Measurements from ENCODE around the gene LRRN4CL.
"Not testable (repeated sequence)": the region's sequence is repeated elsewhere in the genome, so short reads cannot be mapped to it uniquely, and the experiment has no call there.

The LRRN4CL gene

GRCh38 chr11:62677714-62678113 lies 11.6 kb downstream of the LRRN4CL start:
- Mint-ChIP-seq H3K4me1 (peaks cover 28 to 46% of the 10 kb centered on the region in 2 donors), H3K9me3 (no peaks in the 10 kb centered on the region), H3K27ac (peak overlapping the region; percentile 98)

GRCh38 chr11:62677156-62677555 lies 12.2 kb downstream of the LRRN4CL start:
- ATAC-seq (replicated peaks) (no peak), DNase-seq (no peak)
- peak overlapping the region; percentile 25 for H3K27ac Mint-ChIP-seq
- H3K27me3 Mint-ChIP-seq: no peaks in the 10 kb centered on the region
- peaks cover 29 to 51% of the 10 kb centered on the region in 2 donors for H3K4me1 Mint-ChIP-seq
- H3K4me3 Mint-ChIP-seq: peak overlapping the region; percentile 49 to 96
- H3K9me3 Mint-ChIP-seq: no peaks in the 10 kb centered on the region
- H3K36me3 Mint-ChIP-seq: peaks cover 26 to 36% of the 10 kb centered on the region in 2 donors

More at GRCh38 chr11:62677714-62678113, 11.6 kb downstream of the LRRN4CL start:
- ATAC-seq (replicated peaks): no peak
- DNase-seq: no peak
- no peaks in the 10 kb centered on the region for H3K27me3 Mint-ChIP-seq
- peaks cover 25 to 34% of the 10 kb centered on the region in 2 donors for H3K36me3 Mint-ChIP-seq
- H3K4me3 Mint-ChIP-seq: peak overlapping the region; percentile 90 to 96

- no peak for ATAC-seq (replicated peaks)
- Mint-ChIP-seq H3K4me1 (peaks cover 30 to 51% of the 10 kb centered on the region in 2 donors), H3K36me3 (peaks cover 28 to 40% of the 10 kb centered on the region in 2 donors), H3K27me3 (no peaks in the 10 kb centered on the region), H3K9me3 (no peaks in the 10 kb centered on the region), H3K4me3 (peak overlapping the region; percentile 49 to 96), H3K27ac (peak overlapping the region; percentile 25)
- no peak for DNase-seq
Measured at GRCh38 chr11:62676698-62677097, 12.6 kb downstream of the LRRN4CL start.

GRCh38 chr11:62675415-62675814 lies 13.9 kb downstream of the LRRN4CL start:
- ATAC-seq (replicated peaks); DNase-seq; H3K27me3 Mint-ChIP-seq; H3K4me3 Mint-ChIP-seq; H3K9me3 Mint-ChIP-seq: not testable (repeated sequence)
- Mint-ChIP-seq H3K36me3 (peaks cover 30 to 52% of the 10 kb centered on the region in 2 donors), H3K27ac (peak overlapping the region; percentile 39), H3K4me1 (peaks cover 26 to 51% of the 10 kb centered on the region in 2 donors)

- DNase-seq (no peak), ATAC-seq (replicated peaks) (no peak)
- no peaks in the 10 kb centered on the region for H3K9me3 Mint-ChIP-seq
- H3K36me3 Mint-ChIP-seq: peaks cover 33 to 55% of the 10 kb centered on the region in 2 donors
- H3K27ac Mint-ChIP-seq: peak overlapping the region; percentile 98
- H3K27me3 Mint-ChIP-seq: no peaks in the 10 kb centered on the region
- peak overlapping the region; percentile 97 to 99 for H3K4me3 Mint-ChIP-seq
- H3K4me1 Mint-ChIP-seq: peaks cover 25 to 58% of the 10 kb centered on the region in 2 donors
Measured at GRCh38 chr11:62673196-62673525, 16.2 kb downstream of the LRRN4CL start.

GRCh38 chr11:62671608-62672389 lies 17.5 kb downstream of the LRRN4CL start, which contains the start of the genes LBHD1 and UQCC3:
TSS of gene LBHD1 (minus strand) at chr11:62672267. CDS start at chr11:62670031, 2,236 bp downstream.
TSS of gene UQCC3 (plus strand) at chr11:62671673. CDS start at chr11:62671746, 73 bp downstream.
- ATAC-seq (replicated peaks) (peak; percentile 88 to 89), DNase-seq (peak; percentile 79)
- Mint-ChIP-seq H3K4me3 (peak within 1 kb of the TSS; percentile 97 to 99), H3K36me3 (peaks cover 24 to 51% of the 10 kb centered on the region in 2 donors), H3K4me1 (peaks cover 19 to 56% of the 10 kb centered on the region in 2 donors), H3K27ac (peak within 1 kb of the TSS; percentile 98), H3K9me3 (no peaks in the 10 kb centered on the region), H3K27me3 (no peaks in the 10 kb centered on the region)

GRCh38 chr11:62671236-62671607 lies 18.1 kb downstream of the LRRN4CL start:
- H3K9me3 Mint-ChIP-seq: no peaks in the 10 kb centered on the region
- no peak for DNase-seq
- H3K4me3 Mint-ChIP-seq: peak overlapping the region; percentile 97 to 99
- peak overlapping the region; percentile 98 for H3K27ac Mint-ChIP-seq
- H3K27me3 Mint-ChIP-seq: no peaks in the 10 kb centered on the region
- peaks cover 27 to 52% of the 10 kb centered on the region in 2 donors for H3K36me3 Mint-ChIP-seq
- H3K4me1 Mint-ChIP-seq: peaks cover 24 to 58% of the 10 kb centered on the region in 2 donors
- ATAC-seq (replicated peaks): peak; percentile 7 to 13

- no peak for ATAC-seq (replicated peaks)
- no peaks in the 10 kb centered on the region for H3K27me3 Mint-ChIP-seq
- H3K27ac Mint-ChIP-seq: peak overlapping the region; percentile 78
- H3K4me1 Mint-ChIP-seq: peaks cover 27 to 68% of the 10 kb centered on the region in 2 donors
- H3K4me3 Mint-ChIP-seq: peak overlapping the region; percentile 44 to 49
- peaks cover 34 to 57% of the 10 kb centered on the region in 2 donors for H3K36me3 Mint-ChIP-seq
- no peak for DNase-seq
- no peaks in the 10 kb centered on the region for H3K9me3 Mint-ChIP-seq
Measured at GRCh38 chr11:62669420-62670161, 19.7 kb downstream of the LRRN4CL start.

- peak overlapping the region; percentile 99 for H3K27ac Mint-ChIP-seq
- DNase-seq (no peak), ATAC-seq (replicated peaks) (no peak)
- H3K4me1 Mint-ChIP-seq: peaks cover 28 to 66% of the 10 kb centered on the region in 2 donors
- no peaks in the 10 kb centered on the region for H3K27me3 Mint-ChIP-seq
- no peaks in the 10 kb centered on the region for H3K9me3 Mint-ChIP-seq
- H3K4me3 Mint-ChIP-seq: peak overlapping the region; percentile 97 to 100
- peaks cover 39 to 62% of the 10 kb centered on the region in 2 donors for H3K36me3 Mint-ChIP-seq
Measured at GRCh38 chr11:62667460-62667859, 21.9 kb downstream of the LRRN4CL start.

- H3K4me3 Mint-ChIP-seq: peak overlapping the region; percentile 97 to 100
- H3K27ac Mint-ChIP-seq: peak overlapping the region; percentile 99
- no peaks in the 10 kb centered on the region for H3K27me3 Mint-ChIP-seq
- no peak for DNase-seq
- no peak for ATAC-seq (replicated peaks)
- no peaks in the 10 kb centered on the region for H3K9me3 Mint-ChIP-seq
- H3K36me3 Mint-ChIP-seq: peaks cover 34 to 55% of the 10 kb centered on the region in 2 donors
- peaks cover 26 to 64% of the 10 kb centered on the region in 2 donors for H3K4me1 Mint-ChIP-seq
Measured at GRCh38 chr11:62666259-62666926, 22.9 kb downstream of the LRRN4CL start.

- peak; percentile 28 for DNase-seq
- peak overlapping the region; percentile 99 for H3K27ac Mint-ChIP-seq
- peaks cover 34 to 50% of the 10 kb centered on the region in 2 donors for H3K36me3 Mint-ChIP-seq
- peak overlapping the region; percentile 97 to 100 for H3K4me3 Mint-ChIP-seq
- peaks cover 26 to 62% of the 10 kb centered on the region in 2 donors for H3K4me1 Mint-ChIP-seq
- H3K9me3 Mint-ChIP-seq: no peaks in the 10 kb centered on the region
- peak; percentile 27 to 40 for ATAC-seq (replicated peaks)
- no peaks in the 10 kb centered on the region for H3K27me3 Mint-ChIP-seq
Measured at GRCh38 chr11:62665599-62666258, 23.6 kb downstream of the LRRN4CL start.

GRCh38 chr11:62665075-62665598 lies 24.2 kb downstream of the LRRN4CL start, which contains the start of the genes C11orf98 and CSKMT:
TSS of gene C11orf98 (minus strand) at chr11:62665210. CDS start at chr11:62665169, 41 bp downstream.
TSS of gene CSKMT (plus strand) at chr11:62665312. CDS start at chr11:62665880, 568 bp downstream.
- Mint-ChIP-seq H3K27me3 (no peaks in the 10 kb centered on the region), H3K36me3 (peaks cover 34 to 48% of the 10 kb centered on the region in 2 donors)
- peak; percentile 90 to 94 for ATAC-seq (replicated peaks)

GRCh38 chr11:62664405-62665074 lies 24.8 kb downstream of the LRRN4CL start:
- no peak for DNase-seq
- Mint-ChIP-seq H3K9me3 (no peaks in the 10 kb centered on the region), H3K4me1 (peaks cover 22 to 53% of the 10 kb centered on the region in 2 donors), H3K36me3 (peaks cover 34 to 46% of the 10 kb centered on the region in 2 donors), H3K27ac (peak overlapping the region; percentile 99), H3K27me3 (no peaks in the 10 kb centered on the region), H3K4me3 (peak overlapping the region; percentile 97 to 100)
- peak; percentile 63 to 65 for ATAC-seq (replicated peaks)

More at GRCh38 chr11:62665075-62665598, 24.2 kb downstream of the LRRN4CL start, which contains the start of the genes C11orf98 and CSKMT:
- Mint-ChIP-seq H3K4me1 (peaks cover 26 to 58% of the 10 kb centered on the region in 2 donors), H3K27ac (peak within 1 kb of the TSS; percentile 99), H3K9me3 (no peaks in the 10 kb centered on the region), H3K4me3 (peak within 1 kb of the TSS; percentile 97 to 100)
- DNase-seq: peak; percentile 94
